GM19035 (cell line): Measurements from ENCODE around the gene GALNT9.

Source experiments
- ATAC-seq: cut with Tn5 transposase; IDR thresholded peaks from one replicate; pipeline ENCODE4 v1.9.1; 2021; ENCODE audit not compliant: unreplicated experiment

Gene GALNT9

DNA sequence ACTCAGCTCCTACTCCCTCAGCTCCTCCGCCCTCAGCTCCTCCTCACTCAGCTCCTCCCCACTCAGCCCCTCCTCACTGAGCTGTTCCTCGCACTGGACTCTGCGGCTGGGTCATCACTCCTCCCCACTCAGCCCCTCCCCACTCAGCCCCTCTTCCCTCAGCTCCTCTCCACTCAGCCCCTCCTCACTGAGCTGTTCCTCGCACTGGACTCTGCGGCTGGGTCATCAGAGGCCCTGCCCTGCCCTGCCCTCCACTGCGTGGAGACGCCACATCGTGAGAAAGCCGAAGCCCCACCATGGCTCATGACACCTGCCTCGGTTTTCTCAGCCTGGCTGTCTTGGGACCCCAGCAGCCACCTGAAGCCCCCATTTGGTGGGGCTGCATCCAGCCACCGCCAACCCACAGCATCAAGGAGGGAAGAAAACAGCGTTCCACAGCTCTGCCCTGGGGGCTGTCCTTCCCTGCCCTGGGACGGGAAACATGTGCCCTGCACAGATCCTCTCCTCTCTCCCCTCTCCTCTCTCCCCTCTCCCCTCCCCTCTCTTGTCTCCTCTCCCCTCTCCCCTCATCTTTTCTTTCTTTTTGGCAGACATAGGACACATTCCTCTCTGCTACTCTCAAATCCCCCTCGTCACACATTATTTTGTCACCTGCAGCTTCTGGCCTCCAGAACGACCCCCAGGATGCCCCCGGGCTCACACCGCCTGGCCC lies 167.4 kb downstream of the GALNT9 start:
- ATAC-seq, result no peak

DNA sequence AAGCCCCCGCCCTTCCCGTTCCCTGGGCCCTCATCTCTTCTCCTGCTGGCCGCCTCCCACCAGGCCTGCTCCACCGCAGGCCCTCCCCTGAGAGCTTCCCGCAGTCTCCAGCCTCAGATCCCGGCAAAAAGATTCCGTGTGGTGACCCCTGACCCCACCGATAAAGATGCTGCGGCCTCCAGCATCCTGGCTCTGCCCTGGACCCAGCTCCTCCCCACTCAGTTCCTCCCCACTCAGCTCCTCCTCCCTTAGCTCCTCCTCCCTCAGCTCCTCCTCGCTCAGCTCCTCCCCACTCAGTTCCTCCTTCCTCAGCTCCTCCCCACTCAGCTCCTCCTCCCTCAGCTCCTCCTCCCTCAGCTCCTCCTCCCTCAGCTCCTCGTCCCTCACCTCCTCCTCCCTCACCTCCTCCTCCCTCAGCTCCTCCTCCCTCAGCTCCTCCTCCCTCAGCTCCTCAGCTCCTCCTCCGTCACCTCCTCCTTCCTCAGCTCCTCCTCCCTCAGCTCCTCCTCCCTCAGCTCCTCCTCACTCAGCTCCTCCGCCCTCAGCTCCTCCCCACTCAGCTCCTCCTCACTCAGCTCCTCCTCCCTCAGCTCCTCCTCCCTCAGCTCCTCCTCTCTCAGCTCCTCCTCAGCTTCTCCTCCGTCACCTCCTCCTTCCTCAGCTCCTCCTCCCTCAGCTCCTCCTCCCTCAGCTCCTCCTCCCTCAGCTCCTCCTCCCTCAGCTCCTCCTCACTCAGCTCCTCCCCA lies 168.2 kb downstream of the GALNT9 start:
- no peak for ATAC-seq

DNA sequence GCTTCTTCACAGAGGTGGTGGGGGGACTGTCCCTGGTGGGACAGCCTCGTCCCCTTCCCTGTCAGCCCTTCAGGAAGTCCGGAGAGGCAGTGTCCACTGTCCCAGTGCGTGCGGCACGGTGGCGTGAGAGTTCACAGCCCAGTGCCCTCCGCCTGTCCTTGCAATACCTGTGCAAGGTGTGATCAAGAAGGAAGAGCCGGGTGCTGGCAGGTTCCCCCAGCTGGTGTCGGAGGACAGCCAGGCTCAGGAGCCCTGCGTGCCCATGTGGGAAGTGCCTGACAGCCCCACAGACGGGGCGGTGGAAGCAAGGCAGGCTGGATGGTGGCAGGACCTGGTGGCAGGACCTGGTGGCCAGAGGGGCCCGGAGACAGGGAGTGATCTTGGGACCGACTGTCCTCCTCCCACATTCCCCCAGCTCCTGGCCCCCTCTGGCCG lies 168.8 kb downstream of the GALNT9 start:
- ATAC-seq, result no peak

DNA sequence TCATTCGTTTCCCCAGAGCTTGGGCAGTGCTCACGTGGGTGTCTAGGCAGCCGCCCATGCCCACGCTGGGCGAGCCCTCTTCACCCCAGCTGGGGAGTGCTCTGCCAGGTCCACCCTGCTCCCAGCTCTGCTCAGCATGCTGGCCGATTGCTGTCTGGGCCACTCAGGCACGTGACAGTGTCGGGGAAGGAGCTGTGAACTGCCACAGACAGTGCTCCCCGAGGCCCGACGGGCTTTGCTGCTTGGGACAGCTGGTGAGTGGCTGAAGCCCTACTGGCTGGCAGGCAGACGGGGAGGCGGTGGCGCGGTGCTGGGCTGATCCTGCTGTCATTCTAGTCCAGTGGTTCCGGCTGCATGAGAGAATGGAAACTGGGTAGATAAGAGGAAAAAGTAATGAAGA lies 169.4 kb downstream of the GALNT9 start:
- ATAC-seq, result no peak

DNA sequence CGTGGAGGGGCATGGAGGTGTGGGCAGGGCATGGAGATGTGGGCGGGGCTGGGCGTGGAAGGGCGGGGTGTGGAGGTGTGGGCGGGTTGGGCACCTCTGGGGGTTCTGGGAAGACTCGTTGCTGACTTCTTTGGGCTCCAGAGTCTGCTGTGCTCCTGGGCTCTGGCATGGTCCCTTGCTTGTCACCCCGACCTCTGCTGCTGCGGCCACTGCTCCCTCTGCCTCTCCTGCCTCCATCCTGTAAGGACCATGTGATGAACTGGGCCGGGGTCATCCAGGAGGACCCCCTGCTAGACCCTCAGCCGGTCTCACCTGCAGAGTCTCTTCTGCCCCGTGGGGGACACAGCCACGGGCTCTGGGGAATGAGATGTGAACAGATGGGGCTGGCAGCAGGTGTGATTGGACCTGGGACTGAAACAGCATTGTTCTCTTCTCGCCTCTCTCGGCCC lies 169.8 kb downstream of the GALNT9 start:
- ATAC-seq, result no peak

DNA sequence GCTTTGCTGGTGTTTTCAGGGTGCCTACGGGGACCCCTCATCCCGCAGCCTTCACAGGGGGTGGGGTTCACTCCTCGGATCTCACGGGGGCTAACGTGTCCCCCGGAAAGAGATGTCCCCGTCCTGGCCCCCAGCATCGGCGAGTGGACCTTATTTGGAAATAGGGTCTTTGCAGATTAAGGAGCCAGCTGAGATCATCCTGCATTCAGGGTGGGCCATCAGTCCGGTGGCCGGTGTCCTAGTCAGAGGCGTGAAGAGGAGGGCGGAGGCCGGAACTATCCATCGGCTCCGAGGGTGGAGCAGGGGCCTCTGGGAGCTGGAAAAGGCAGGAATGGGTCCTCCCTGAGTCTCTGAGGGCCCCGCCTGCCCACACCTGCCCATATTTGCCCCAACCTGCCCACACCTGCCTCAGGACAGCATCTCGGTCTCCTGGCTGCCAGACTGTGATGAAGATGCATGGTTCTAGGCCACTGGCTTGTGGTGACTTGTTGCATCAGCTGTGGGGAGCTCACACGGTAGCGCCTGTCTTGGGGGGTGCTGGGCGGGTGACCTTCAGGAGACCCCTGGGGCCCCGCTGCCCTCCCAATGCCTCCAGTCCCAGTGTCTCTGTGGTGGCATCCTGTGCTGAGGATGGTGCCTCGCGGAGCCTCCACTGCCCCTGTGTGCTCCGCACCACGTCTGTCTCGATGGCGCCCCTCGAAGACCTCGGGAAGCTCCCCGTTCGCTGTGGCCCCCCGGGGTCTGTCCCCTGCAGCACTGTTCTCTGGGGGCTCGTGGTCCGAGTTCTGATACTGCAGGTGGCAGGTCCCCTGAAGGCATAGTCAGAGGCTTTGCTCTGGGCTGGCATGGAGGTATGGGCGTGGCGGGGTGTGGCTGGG lies 170.5 kb downstream of the GALNT9 start:
- no peak for ATAC-seq

- no peak for ATAC-seq
Measured at GRCh38 chr12:132157733-132158409, 171.5 kb downstream of the GALNT9 start.

DNA sequence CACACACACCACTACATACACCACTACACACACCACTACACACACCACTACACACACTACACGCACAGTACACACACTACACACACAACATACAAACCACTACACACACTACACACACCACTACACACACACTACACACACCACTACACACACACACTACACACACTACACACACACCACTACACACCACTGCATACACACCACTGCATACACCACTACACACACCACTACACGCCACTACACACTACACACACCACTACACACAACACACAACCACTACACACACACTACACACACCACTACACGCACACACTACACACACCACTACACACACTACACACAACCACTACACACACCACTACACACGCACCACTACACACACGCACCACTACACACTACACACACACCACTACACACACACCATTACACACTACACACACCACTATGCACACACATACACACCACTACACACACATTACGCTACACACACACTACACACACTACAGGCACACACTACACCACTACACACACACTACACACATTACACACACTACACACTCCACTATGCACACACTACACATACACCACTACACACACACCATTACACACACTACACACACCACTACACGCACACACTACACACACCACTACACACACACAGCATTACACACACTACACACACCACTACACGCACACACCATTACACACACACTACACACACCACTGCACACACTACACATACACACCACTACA lies 172.6 kb downstream of the GALNT9 start:
- ATAC-seq, result no peak

- no peak for ATAC-seq
Measured at GRCh38 chr12:132155771-132156572, 173.4 kb downstream of the GALNT9 start.

DNA sequence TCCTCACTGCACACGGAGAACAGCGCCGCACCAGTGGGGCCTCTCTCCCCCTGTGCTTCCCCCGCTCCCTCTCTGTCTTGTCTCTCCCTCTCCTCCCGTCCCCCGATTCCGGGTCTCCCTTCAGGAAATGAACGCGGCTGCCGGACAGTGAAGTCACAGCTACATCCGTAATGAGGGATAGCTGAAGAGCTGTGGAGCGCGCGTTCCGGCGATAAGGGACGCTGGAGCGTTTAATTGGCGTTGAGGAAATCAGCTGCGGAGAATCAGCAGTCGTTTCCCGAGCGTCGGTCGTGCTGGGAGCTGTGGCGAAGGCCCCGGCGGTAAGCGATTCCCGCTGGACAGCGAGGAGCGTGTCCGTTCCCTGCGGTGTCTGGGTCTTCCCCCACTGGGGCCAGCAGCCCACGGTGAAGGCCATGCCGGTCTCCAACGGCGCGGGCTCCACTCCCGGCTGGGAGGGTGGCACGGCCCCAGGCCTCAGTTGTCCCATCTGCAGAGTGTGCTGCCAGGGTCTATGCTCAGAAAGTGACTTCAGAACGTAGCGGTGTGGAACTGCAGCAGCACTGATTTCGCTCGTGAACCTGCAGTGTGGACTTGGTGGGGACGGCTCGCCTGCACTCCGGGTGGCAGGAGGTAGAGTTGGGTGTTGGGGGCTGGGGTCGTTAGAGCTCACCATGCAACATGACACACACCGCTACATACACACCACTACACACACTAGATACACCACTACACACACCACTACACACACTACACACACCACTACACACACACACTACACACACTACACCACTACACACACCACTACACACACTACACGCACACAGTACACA lies 174.2 kb downstream of the GALNT9 start:
- ATAC-seq, result no peak

GRCh38 chr12:132154341-132154761 lies 175.0 kb downstream of the GALNT9 start:
- ATAC-seq, result no peak

DNA sequence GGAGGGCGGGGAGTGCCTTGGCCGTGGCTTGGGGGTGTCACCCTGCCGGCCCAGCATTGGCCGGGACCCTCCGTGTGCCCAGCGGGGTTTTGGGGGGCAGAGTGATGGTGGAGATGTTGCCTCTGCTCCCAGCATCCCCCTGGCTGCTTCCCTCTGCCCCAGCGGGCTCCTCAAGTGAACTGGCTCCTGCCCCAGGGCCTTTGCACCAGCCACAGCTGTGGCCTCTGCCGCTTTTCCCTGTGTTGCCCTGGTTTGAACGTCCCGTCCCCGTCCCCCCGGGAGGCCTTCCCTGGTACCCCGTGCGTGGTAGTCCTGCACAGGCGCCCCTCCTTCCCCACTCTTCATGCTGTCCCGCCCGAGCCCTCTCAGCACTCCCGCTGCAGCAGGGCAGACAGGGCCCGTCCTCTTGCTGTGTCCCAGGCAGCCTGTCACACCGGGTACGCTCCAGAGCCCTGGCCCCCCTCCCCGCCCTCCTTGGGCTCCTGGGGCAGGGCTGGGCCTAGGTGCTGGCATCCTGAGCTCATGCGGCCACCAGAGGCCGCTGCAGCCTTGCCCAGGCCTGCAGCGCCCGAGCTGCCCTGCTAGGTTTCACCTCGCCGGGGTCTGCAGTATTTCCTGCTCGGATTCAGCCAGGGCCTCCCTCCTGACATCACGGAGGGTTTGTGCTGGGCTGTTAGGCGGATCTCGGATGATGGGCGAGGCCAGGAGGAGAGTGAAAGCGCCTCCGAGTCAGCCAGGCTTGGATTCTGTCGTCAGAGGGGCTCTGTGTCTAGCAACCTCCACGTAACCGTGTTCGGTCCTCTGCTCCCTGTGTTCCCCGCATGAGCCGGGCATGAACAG lies 175.7 kb downstream of the GALNT9 start:
- no peak for ATAC-seq

DNA sequence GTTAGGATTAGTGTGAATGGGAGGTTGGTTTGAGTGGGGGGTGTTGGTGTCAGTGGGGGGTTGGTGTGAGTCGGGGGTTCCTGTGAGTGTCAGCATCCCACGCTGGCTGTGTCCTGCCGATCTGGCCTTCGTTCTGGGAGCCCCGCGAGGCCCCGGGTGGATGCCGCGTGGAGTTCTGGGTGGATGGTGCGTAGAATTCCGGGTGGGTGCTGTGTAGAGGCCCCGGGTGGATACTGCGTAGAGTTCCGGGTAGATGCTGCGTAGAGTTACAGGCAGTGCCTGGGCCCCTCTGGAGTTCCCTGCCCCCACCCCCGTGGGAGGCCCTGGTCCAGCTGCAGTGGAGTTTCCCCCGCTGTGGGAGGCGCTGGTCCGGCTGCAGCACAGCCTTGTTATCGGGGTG lies 176.4 kb downstream of the GALNT9 start:
- no peak for ATAC-seq

- ATAC-seq, result no peak
Measured at GRCh38 chr12:132152411-132152821, 177.0 kb downstream of the GALNT9 start.

DNA sequence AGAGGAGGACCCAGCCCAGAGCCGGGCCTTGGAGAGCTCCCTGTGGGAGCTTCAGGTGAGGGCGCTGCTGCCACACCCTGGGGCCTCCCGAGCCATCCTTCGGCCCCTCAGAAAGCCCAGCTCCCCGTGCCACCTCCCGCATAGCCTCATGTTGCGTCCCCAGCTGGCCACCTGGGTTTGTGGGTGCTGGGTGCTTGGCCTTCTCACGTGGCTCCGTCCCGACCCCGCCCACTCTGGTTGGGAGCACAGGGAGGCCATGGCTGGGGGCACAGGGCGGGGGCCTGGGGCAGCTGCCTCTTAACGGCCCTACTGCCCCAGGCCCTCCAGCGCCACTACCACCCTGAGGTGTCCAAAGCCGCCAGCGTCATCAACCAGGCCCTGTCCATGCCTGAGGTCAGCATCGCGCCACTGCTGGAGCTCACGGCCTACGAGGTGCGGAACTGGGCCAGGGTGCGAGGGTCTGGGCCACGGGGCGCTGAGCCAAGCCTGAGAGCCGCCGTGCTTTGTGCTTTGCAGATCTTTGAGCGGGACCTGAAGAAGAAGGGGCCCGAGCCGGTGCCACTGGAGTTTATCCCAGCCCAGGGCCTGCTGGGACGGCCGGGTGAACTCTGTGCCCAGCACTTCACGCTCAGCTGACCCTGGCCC lies 177.5 kb downstream of the GALNT9 start:
- ATAC-seq, result no peak

- ATAC-seq, result no peak
Measured at GRCh38 chr12:132151145-132151765, 178.1 kb downstream of the GALNT9 start.

DNA sequence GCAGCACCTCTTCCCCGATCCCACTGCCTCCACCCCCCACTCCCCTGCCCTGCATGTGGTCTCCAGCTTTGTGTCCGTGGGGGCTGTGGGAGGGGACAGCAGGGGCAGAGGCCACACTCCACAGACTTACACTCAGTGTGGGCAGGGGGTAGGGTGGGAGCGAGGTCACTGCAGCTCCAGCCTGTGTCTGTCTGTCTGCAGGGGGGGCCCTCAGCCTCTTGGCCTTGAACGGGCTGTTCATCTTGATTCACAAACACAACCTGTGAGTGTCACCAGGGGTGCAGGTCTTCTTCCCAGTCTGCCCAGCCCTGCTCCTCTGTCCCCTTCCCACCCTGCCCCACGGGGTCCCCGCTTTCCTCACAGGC lies 178.6 kb downstream of the GALNT9 start:
- ATAC-seq, result no peak
